ENCODE data around the gene ARHGEF2.

The ARHGEF2 gene

GRCh38 chr1:156004843-156005584 is 26.7 kb upstream of the ARHGEF2 start:
- DNase-seq (ENCODE audit: low read depth) = no peak
- H3K4me3 ChIP-seq (ENCODE audit: low read depth, low read length) = no peak overlapping the region
- TF ChIP-seq CTCF (IDR thresholded peaks at IDR 0.05; ENCODE audit: control insufficient read depth, extremely low read depth, insufficient read depth) = no peak

GRCh38 chr1:156003923-156004188 is 25.5 kb upstream of the ARHGEF2 start:
- no peak for DNase-seq (ENCODE audit: low read depth)
- H3K4me3 ChIP-seq (ENCODE audit: low read depth, low read length) = no peak overlapping the region
- TF ChIP-seq CTCF (IDR thresholded peaks at IDR 0.05; ENCODE audit: control insufficient read depth, extremely low read depth, insufficient read depth) = no peak

GRCh38 chr1:156002188-156002911 is 24.0 kb upstream of the ARHGEF2 start:
- no peak overlapping the region for H3K4me3 ChIP-seq (ENCODE audit: low read depth, low read length)
- no peak for TF ChIP-seq CTCF (IDR thresholded peaks at IDR 0.05; ENCODE audit: control insufficient read depth, extremely low read depth, insufficient read depth)
- no peak for DNase-seq (ENCODE audit: low read depth)

- H3K4me3 ChIP-seq (ENCODE audit: low read depth, low read length) = no peak overlapping the region
- no peak for DNase-seq (ENCODE audit: low read depth)
- no peak for TF ChIP-seq CTCF (IDR thresholded peaks at IDR 0.05; ENCODE audit: control insufficient read depth, extremely low read depth, insufficient read depth)
Measured at GRCh38 chr1:156001662-156002171, 23.4 kb upstream of the ARHGEF2 start.

GRCh38 chr1:156001021-156001661 is 22.8 kb upstream of the ARHGEF2 start:
- no peak for TF ChIP-seq CTCF (IDR thresholded peaks at IDR 0.05; ENCODE audit: control insufficient read depth, extremely low read depth, insufficient read depth)
- H3K4me3 ChIP-seq (ENCODE audit: low read depth, low read length) = no peak overlapping the region
- no peak for DNase-seq (ENCODE audit: low read depth)

GRCh38 chr1:155999964-156000363 is 21.6 kb upstream of the ARHGEF2 start:
- no peak overlapping the region for H3K4me3 ChIP-seq (ENCODE audit: low read depth, low read length)

More at GRCh38 chr1:155999964-156000363, 21.6 kb upstream of the ARHGEF2 start:
- TF ChIP-seq CTCF (IDR thresholded peaks at IDR 0.05; ENCODE audit: control insufficient read depth, extremely low read depth, insufficient read depth) = no peak
- DNase-seq (ENCODE audit: low read depth) = no peak

All from LNCaP clone FGC (cell line).